ENCODE data around the gene SRRM1. TPM values are rescaled to one million over a fixed set of nuclear protein-coding genes. Genes with fewer than 3 reads are reported as not detected.

SRRM1 gene
- 100 to 1,000 TPM; 103 to 121 (median 113) TPM for total RNA-seq

- no peak for TF ChIP-seq CTCF (IDR thresholded peaks at IDR 0.05; ENCODE audit: low read depth)
Observed at GRCh38 chr1:24642481-24643362, at the start of gene SRRM1. Gene SRRM1 (plus strand): TSS chr1:24643302. CDS start chr1:24643327, 25 bp downstream.

- no peak for TF ChIP-seq CTCF (IDR thresholded peaks at IDR 0.05; ENCODE audit: low read depth)
Observed at GRCh38 chr1:24594328-24594598, 48.8 kb upstream of the SRRM1 start.

GRCh38 chr1:24596401-24596880, 46.7 kb upstream of the SRRM1 start:
- TF ChIP-seq CTCF (IDR thresholded peaks at IDR 0.05; ENCODE audit: low read depth) = no peak

GRCh38 chr1:24599265-24599664, 43.8 kb upstream of the SRRM1 start:
- no peak for TF ChIP-seq CTCF (IDR thresholded peaks at IDR 0.05; ENCODE audit: low read depth)

- no peak for TF ChIP-seq CTCF (IDR thresholded peaks at IDR 0.05; ENCODE audit: low read depth)
Observed at GRCh38 chr1:24600551-24600950, 42.6 kb upstream of the SRRM1 start.

GRCh38 chr1:24605534-24606295, 37.4 kb upstream of the SRRM1 start:
- TF ChIP-seq CTCF (IDR thresholded peaks at IDR 0.05; ENCODE audit: low read depth) = no peak

GRCh38 chr1:24606296-24606605, 36.9 kb upstream of the SRRM1 start:
- TF ChIP-seq CTCF (IDR thresholded peaks at IDR 0.05; ENCODE audit: low read depth) = no peak
